ENCODE data around the gene LITAF.
A peak's percentile ranks its signal among the peaks of the same experiment; 100 is the strongest.
"Not testable (repeated sequence)": the region's sequence is repeated elsewhere in the genome, so short reads cannot be mapped to it uniquely, and the experiment has no call there.

The LITAF gene

GRCh38 chr16:11585460-11586377 lies 1.0 kb downstream of the LITAF start:
- H3K4me1 ChIP-seq, result peaks cover 24% of the 10 kb centered on the region
- no peak for DNase-seq (ENCODE audit: low spot score in 2 of 2)
- H3K4me3 ChIP-seq, result peak overlapping the region; percentile 34
- in situ Hi-C loops (cut with MboI; ENCODE audit: low sequenced_read_pairs), result no loop called here
- no peaks in the 10 kb centered on the region for H3K9me3 ChIP-seq
- H3K27me3 ChIP-seq (ENCODE audit: low read depth), result no peaks in the 10 kb centered on the region
- no peaks in the 10 kb centered on the region for H3K36me3 ChIP-seq (replicated peaks)

GRCh38 chr16:11583889-11584565 lies 2.7 kb downstream of the LITAF start:
- H3K4me1 ChIP-seq, result peaks cover 24% of the 10 kb centered on the region
- H3K9me3 ChIP-seq, result no peaks in the 10 kb centered on the region
- DNase-seq (ENCODE audit: low spot score in 2 of 2), result no peak
- no peaks in the 10 kb centered on the region for H3K36me3 ChIP-seq (replicated peaks)
- no peak overlapping the region for H3K4me3 ChIP-seq
- in situ Hi-C loops (cut with MboI; ENCODE audit: low sequenced_read_pairs), result no loop called here
- H3K27me3 ChIP-seq (ENCODE audit: low read depth), result no peaks in the 10 kb centered on the region

- no peak overlapping the region for H3K4me3 ChIP-seq
- peaks cover 24% of the 10 kb centered on the region for H3K4me1 ChIP-seq
- H3K27me3 ChIP-seq (ENCODE audit: low read depth), result no peaks in the 10 kb centered on the region
- H3K9me3 ChIP-seq, result no peaks in the 10 kb centered on the region
- no peak for DNase-seq (ENCODE audit: low spot score in 2 of 2)
- no peaks in the 10 kb centered on the region for H3K36me3 ChIP-seq (replicated peaks)
- in situ Hi-C loops (cut with MboI; ENCODE audit: low sequenced_read_pairs), result no loop called here
Observed at GRCh38 chr16:11583166-11583565, 3.6 kb downstream of the LITAF start.

GRCh38 chr16:11582157-11582814 lies 4.4 kb downstream of the LITAF start:
- Histone ChIP-seq H3K4me3 (no peak overlapping the region), H3K4me1 (peaks cover 24% of the 10 kb centered on the region), H3K36me3 (replicated peaks) (no peaks in the 10 kb centered on the region), H3K9me3 (no peaks in the 10 kb centered on the region), H3K27me3 (ENCODE audit: low read depth) (no peaks in the 10 kb centered on the region)
- in situ Hi-C loops (cut with MboI; ENCODE audit: low sequenced_read_pairs), result no loop called here
- peak; percentile 25 to 76 for DNase-seq (ENCODE audit: low spot score in 2 of 2)

- no peak for DNase-seq (ENCODE audit: low spot score in 2 of 2)
- H3K27me3 ChIP-seq (ENCODE audit: low read depth), result no peaks in the 10 kb centered on the region
- H3K9me3 ChIP-seq, result no peaks in the 10 kb centered on the region
- peaks cover 24% of the 10 kb centered on the region for H3K4me1 ChIP-seq
- in situ Hi-C loops (cut with MboI; ENCODE audit: low sequenced_read_pairs), result no loop called here
- no peaks in the 10 kb centered on the region for H3K36me3 ChIP-seq (replicated peaks)
- no peak overlapping the region for H3K4me3 ChIP-seq
Observed at GRCh38 chr16:11581678-11582077, 5.0 kb downstream of the LITAF start.

GRCh38 chr16:11580451-11581086 lies 6.2 kb downstream of the LITAF start:
- no peak overlapping the region for H3K4me3 ChIP-seq
- H3K4me1 ChIP-seq, result peaks cover 22% of the 10 kb centered on the region
- no peaks in the 10 kb centered on the region for H3K36me3 ChIP-seq (replicated peaks)
- no peaks in the 10 kb centered on the region for H3K27me3 ChIP-seq (ENCODE audit: low read depth)
- no peak for DNase-seq (ENCODE audit: low spot score in 2 of 2)
- H3K9me3 ChIP-seq, result no peaks in the 10 kb centered on the region
- in situ Hi-C loops (cut with MboI; ENCODE audit: low sequenced_read_pairs), result no loop called here

- DNase-seq (ENCODE audit: low spot score in 2 of 2); H3K4me3 ChIP-seq; H3K36me3 ChIP-seq (replicated peaks); in situ Hi-C loops (cut with MboI; ENCODE audit: low sequenced_read_pairs); H3K4me1 ChIP-seq; H3K27me3 ChIP-seq (ENCODE audit: low read depth); H3K9me3 ChIP-seq: not testable (repeated sequence)
Observed at GRCh38 chr16:11577290-11577660, 9.4 kb downstream of the LITAF start.

GRCh38 chr16:11576427-11577289 lies 10.1 kb downstream of the LITAF start:
- no peak overlapping the region for H3K4me3 ChIP-seq
- in situ Hi-C loops (cut with MboI; ENCODE audit: low sequenced_read_pairs), result no loop called here
- no peaks in the 10 kb centered on the region for H3K9me3 ChIP-seq
- peaks cover 1% of the 10 kb centered on the region for H3K4me1 ChIP-seq
- no peaks in the 10 kb centered on the region for H3K36me3 ChIP-seq (replicated peaks)
- DNase-seq (ENCODE audit: low spot score in 2 of 2), result no peak
- no peaks in the 10 kb centered on the region for H3K27me3 ChIP-seq (ENCODE audit: low read depth)

GRCh38 chr16:11575223-11575589 lies 11.5 kb downstream of the LITAF start:
- in situ Hi-C loops (cut with MboI; ENCODE audit: low sequenced_read_pairs), result no loop called here
- DNase-seq (ENCODE audit: low spot score in 2 of 2), result no peak
- Histone ChIP-seq H3K4me3 (no peak overlapping the region), H3K4me1 (no peaks in the 10 kb centered on the region), H3K27me3 (ENCODE audit: low read depth) (no peaks in the 10 kb centered on the region), H3K36me3 (replicated peaks) (no peaks in the 10 kb centered on the region), H3K9me3 (no peaks in the 10 kb centered on the region)

- no peaks in the 10 kb centered on the region for H3K9me3 ChIP-seq
- in situ Hi-C loops (cut with MboI; ENCODE audit: low sequenced_read_pairs), result no loop called here
Observed at GRCh38 chr16:11572301-11572995, 14.3 kb downstream of the LITAF start.

GRCh38 chr16:11571549-11571948 lies 15.2 kb downstream of the LITAF start:
- Histone ChIP-seq H3K27me3 (ENCODE audit: low read depth) (no peaks in the 10 kb centered on the region), H3K4me3 (no peak overlapping the region), H3K9me3 (no peaks in the 10 kb centered on the region), H3K36me3 (replicated peaks) (no peaks in the 10 kb centered on the region), H3K4me1 (no peaks in the 10 kb centered on the region)
- DNase-seq (ENCODE audit: low spot score in 2 of 2), result no peak
- in situ Hi-C loops (cut with MboI; ENCODE audit: low sequenced_read_pairs), result no loop called here

More at GRCh38 chr16:11572301-11572995, 14.3 kb downstream of the LITAF start:
- Histone ChIP-seq H3K4me3 (no peak overlapping the region), H3K4me1 (no peaks in the 10 kb centered on the region), H3K27me3 (ENCODE audit: low read depth) (no peaks in the 10 kb centered on the region), H3K36me3 (replicated peaks) (no peaks in the 10 kb centered on the region)
- no peak for DNase-seq (ENCODE audit: low spot score in 2 of 2)

GRCh38 chr16:11570806-11571205 lies 15.9 kb downstream of the LITAF start:
- no peaks in the 10 kb centered on the region for H3K36me3 ChIP-seq (replicated peaks)
- no peak for DNase-seq (ENCODE audit: low spot score in 2 of 2)
- in situ Hi-C loops (cut with MboI; ENCODE audit: low sequenced_read_pairs), result no loop called here
- H3K4me3 ChIP-seq, result no peak overlapping the region
- H3K27me3 ChIP-seq (ENCODE audit: low read depth), result no peaks in the 10 kb centered on the region
- H3K9me3 ChIP-seq, result no peaks in the 10 kb centered on the region
- no peaks in the 10 kb centered on the region for H3K4me1 ChIP-seq
